PC-9 (cell line): Measurements from ENCODE around the gene PRR35. TPM values are rescaled to one million over a fixed set of nuclear protein-coding genes. Genes with fewer than 3 reads are reported as not detected.

ENCODE experiments used
- BruUV-seq: library from RNA; stranded (reverse); fragments of 400-500 nt; replicated peaks from 2 replicates; lab custom pipeline; 2021; lab: Mats Ljungman, UMichigan
- CTCF ChIA-PET: fragments of 300-600 bp; sonication (Branson Sonifier 250); formaldehyde crosslinking; loops from one replicate; lab custom pipeline; 2022; ENCODE audit warnings: antibody characterized with exemption; lab: Charles Lee
- POLR2A ChIA-PET: fragments of 300-600 bp; sonication (Branson Sonifier 250); formaldehyde crosslinking; loops from one replicate; lab custom pipeline; 2022; ENCODE audit warnings: antibody characterized with exemption; ENCODE audit not compliant: unreplicated experiment; lab: Charles Lee
- DNase-seq, 2 experiments: peaks; one replicate each; pipeline versions ENCODE4 v3.0.0 to v3.0.0-alpha.2; 2015 to 2022; ENCODE audit warnings: mixed read lengths in 1 of 2
- H2AFZ ChIP-seq: fragments of 200-600 bp; sonication (generic); 2 replicates; pipeline ENCODE4 v1.8.1; 2017; ENCODE audit warnings: antibody characterized with exemption
- H3F3A ChIP-seq: fragments of 200-600 bp; sonication (generic); 2 replicates; pipeline ENCODE4 v1.8.1; 2017; ENCODE audit warnings: antibody characterized with exemption, mild to moderate bottlenecking, low read depth; ENCODE audit not compliant: insufficient read depth
- H3K27ac ChIP-seq: fragments of 200-600 bp; sonication (generic); 2 replicates; pipeline ENCODE4 v1.6.1; 2016; ENCODE audit warnings: mixed run types
- H3K27me3 ChIP-seq: fragments of 200-600 bp; sonication (generic); 2 replicates; pipeline ENCODE4 v1.6.1; 2016; ENCODE audit warnings: low read depth, mixed run types; ENCODE audit not compliant: insufficient read depth
- H3K36me3 ChIP-seq: fragments of 200-600 bp; sonication (generic); 2 replicates; pipeline ENCODE4 v1.6.1; 2016; ENCODE audit warnings: low read depth, mixed run types
- H3K4me1 ChIP-seq: fragments of 200-600 bp; sonication (generic); replicated peaks from 2 replicates; pipeline ENCODE4 v1.6.1; 2016; ENCODE audit warnings: mixed run types; ENCODE audit not compliant: insufficient read depth
- H3K4me2 ChIP-seq: fragments of 200-600 bp; sonication (generic); 2 replicates; pipeline ENCODE4 v1.6.1; 2017; ENCODE audit warnings: mixed run types
- H3K4me3 ChIP-seq: fragments of 200-600 bp; sonication (generic); 2 replicates; pipeline ENCODE4 v1.6.1; 2016; ENCODE audit warnings: mixed run types
- H3K79me2 ChIP-seq: fragments of 200-600 bp; sonication (generic); 2 replicates; pipeline ENCODE4 v1.6.1; 2017; ENCODE audit warnings: low read depth, mixed run types
- H3K9me2 ChIP-seq: fragments of 200-600 bp; sonication (generic); 2 replicates; pipeline ENCODE4 v1.8.1; 2017; ENCODE audit warnings: mild to moderate bottlenecking; ENCODE audit not compliant: insufficient read depth
- H3K9me3 ChIP-seq: fragments of 200-600 bp; sonication (generic); 2 replicates; pipeline ENCODE4 v1.8.1; 2016; ENCODE audit warnings: low read depth; ENCODE audit not compliant: insufficient read depth
- H4K20me1 ChIP-seq: fragments of 200-600 bp; sonication (generic); 2 replicates; pipeline ENCODE4 v1.8.1; 2017; ENCODE audit not compliant: insufficient read depth
- CTCF ChIP-seq: fragments of 200-600 bp; sonication (generic); conservative IDR thresholded peaks from 2 replicates; pipeline ENCODE4 v1.6.1; 2017; ENCODE audit warnings: mixed run types, antibody characterized with exemption, mild to moderate bottlenecking, moderate library complexity
- EZH2 ChIP-seq: fragments of 200-600 bp; sonication (generic); IDR thresholded peaks from 2 replicates; pipeline ENCODE4 v1.8.0; 2017; ENCODE audit warnings: antibody characterized with exemption, low read depth
- intact Hi-C: fragments of 100-400 bp; cut with micrococcal nuclease; formaldehyde crosslinking; loops from one replicate; pipeline ENCODE4 v1.10.0; 2022; ENCODE audit not compliant: unreplicated experiment
- total RNA-seq: library from RNA; stranded (reverse); gene quantifications from 2 replicates; pipeline ENCODE4 v1.2.3, GENCODE V29; 2021

The PRR35 gene
- total RNA-seq, 1 experiment from 2014 or later = not detected

GRCh38 chr16:529012-529575, 31.1 kb upstream of the PRR35 start:
- H3K27ac ChIP-seq = peak overlapping the region; percentile 76
- H3F3A ChIP-seq = peaks cover 49% of the 10 kb centered on the region
- H3K4me2 ChIP-seq = peak overlapping the region; percentile 94
- TF ChIP-seq EZH2 = no peak
- no peak for TF ChIP-seq CTCF
- POLR2A ChIA-PET = no interaction called here
- H2AFZ ChIP-seq = no peak overlapping the region
- H3K9me2 ChIP-seq = no peaks in the 10 kb centered on the region
- intact Hi-C loops = loop anchor here (5.0 kb wide), 2 partner anchors 102 to 153 kb away; partner anchors contain the start of genes JMJD8, RAB11FIP3 and STUB1
- peaks cover 86% of the 10 kb centered on the region for H3K79me2 ChIP-seq
- H4K20me1 ChIP-seq = peaks cover 68% of the 10 kb centered on the region
- CTCF ChIA-PET = no interaction called here
- H3K4me3 ChIP-seq = peak overlapping the region; percentile 90
- BruUV-seq = TSS peak; percentile 54
- DNase-seq = no peak
- peaks cover 38% of the 10 kb centered on the region for H3K4me1 ChIP-seq
- no peaks in the 10 kb centered on the region for H3K36me3 ChIP-seq
- H3K9me3 ChIP-seq = no peaks in the 10 kb centered on the region
- no peaks in the 10 kb centered on the region for H3K27me3 ChIP-seq

GRCh38 chr16:530111-530817, 29.9 kb upstream of the PRR35 start:
- H3K4me1 ChIP-seq = peaks cover 38% of the 10 kb centered on the region
- H3K4me2 ChIP-seq = peak overlapping the region; percentile 94
- H3F3A ChIP-seq = peaks cover 45% of the 10 kb centered on the region
- BruUV-seq = no TSS peak
- peaks cover 69% of the 10 kb centered on the region for H4K20me1 ChIP-seq
- no peak for TF ChIP-seq EZH2
- TF ChIP-seq CTCF = no peak
- H3K9me3 ChIP-seq = no peaks in the 10 kb centered on the region
- H2AFZ ChIP-seq = no peak overlapping the region
- no peaks in the 10 kb centered on the region for H3K36me3 ChIP-seq
- no peak overlapping the region for H3K27ac ChIP-seq
- no peak overlapping the region for H3K4me3 ChIP-seq
- ChIA-PET CTCF (no interaction called here), POLR2A (no interaction called here)
- intact Hi-C loops = no loop called here
- H3K79me2 ChIP-seq = peaks cover 87% of the 10 kb centered on the region
- H3K27me3 ChIP-seq = no peaks in the 10 kb centered on the region
- no peak for DNase-seq
- no peaks in the 10 kb centered on the region for H3K9me2 ChIP-seq

- CTCF ChIA-PET = interaction anchor here (0.6 kb wide), 2 partner anchors 29 to 54 kb away, joined by 3 to 5 read pairs; no protein-coding TSS in a partner anchor
These were observed 28.6 kb upstream of the PRR35 start for GRCh38 chr16:531494-532125.

More at GRCh38 chr16:531494-532125, 28.6 kb upstream of the PRR35 start:
- no peak overlapping the region for H3K27ac ChIP-seq
- peaks cover 45% of the 10 kb centered on the region; the same call in 1 of the 2 replicates for H3F3A ChIP-seq
- POLR2A ChIA-PET = no interaction called here
- H3K4me1 ChIP-seq = peaks cover 39% of the 10 kb centered on the region
- no peaks in the 10 kb centered on the region for H3K9me2 ChIP-seq
- no peaks in the 10 kb centered on the region for H3K9me3 ChIP-seq
- peaks cover 86% of the 10 kb centered on the region for H3K79me2 ChIP-seq
- BruUV-seq = no TSS peak
- no peak for TF ChIP-seq EZH2
- TF ChIP-seq CTCF = no peak
- no peak for DNase-seq
- intact Hi-C loops = no loop called here
- H4K20me1 ChIP-seq = peaks cover 73% of the 10 kb centered on the region
- no peak overlapping the region for H3K4me3 ChIP-seq
- H3K4me2 ChIP-seq = no peak overlapping the region
- no peaks in the 10 kb centered on the region for H3K36me3 ChIP-seq
- no peak overlapping the region for H2AFZ ChIP-seq
- H3K27me3 ChIP-seq = no peaks in the 10 kb centered on the region
